ENCODE data around the gene RPL11.

Gene RPL11

GRCh38 chr1:23743287-23744152 is 51.9 kb downstream of the RPL11 start, which contains the start of gene ELOA:
ELOA (plus strand) TSS chr1:23743471; CDS start chr1:23743504, 33 bp downstream.
- no peak for TF ChIP-seq CTCF (IDR thresholded peaks at IDR 0.05; ENCODE audit: poor library complexity, severe bottlenecking)
- H3K27ac ChIP-seq (ENCODE audit: poor library complexity, severe bottlenecking) = peak within 1 kb of the TSS; percentile 58
- H3K4me1 ChIP-seq (ENCODE audit: insufficient read depth, poor library complexity, severe bottlenecking) = peaks cover 16% of the 10 kb centered on the region
- DNase-seq (ENCODE audit: low spot score) = peak; percentile 66
- peak within 1 kb of the TSS; percentile 89 for H3K4me3 ChIP-seq (ENCODE audit: severe bottlenecking)
- no peaks in the 10 kb centered on the region for H3K27me3 ChIP-seq (ENCODE audit: insufficient read depth, poor library complexity, severe bottlenecking)
- peak; percentile 81 for ATAC-seq (ENCODE audit: low read depth)
- H3K36me3 ChIP-seq (ENCODE audit: low read depth) = peaks cover 32% of the 10 kb centered on the region
- no peaks in the 10 kb centered on the region for H3K9me3 ChIP-seq (ENCODE audit: severe bottlenecking)

- ATAC-seq (ENCODE audit: low read depth) = no peak
- H3K36me3 ChIP-seq (ENCODE audit: low read depth) = peaks cover 52% of the 10 kb centered on the region
- H3K4me3 ChIP-seq (ENCODE audit: severe bottlenecking) = no peak overlapping the region
- no peak for DNase-seq (ENCODE audit: low spot score)
- H3K4me1 ChIP-seq (ENCODE audit: insufficient read depth, poor library complexity, severe bottlenecking) = peaks cover 16% of the 10 kb centered on the region
- H3K27ac ChIP-seq (ENCODE audit: poor library complexity, severe bottlenecking) = peak overlapping the region; percentile 58
- TF ChIP-seq CTCF (IDR thresholded peaks at IDR 0.05; ENCODE audit: poor library complexity, severe bottlenecking) = peak; percentile 35
- H3K9me3 ChIP-seq (ENCODE audit: severe bottlenecking) = no peaks in the 10 kb centered on the region
- H3K27me3 ChIP-seq (ENCODE audit: insufficient read depth, poor library complexity, severe bottlenecking) = no peaks in the 10 kb centered on the region
Measured at GRCh38 chr1:23745515-23745914, 53.9 kb downstream of the RPL11 start.
